MM.1S (cell line): ENCODE measurements around the gene SLC38A5.

Source experiments
- DNase-seq: peaks from one replicate; pipeline ENCODE4 v3.0.0-alpha.2; 2015
- H2AFZ ChIP-seq: fragments of 300-600 bp; sonication (generic); 2 replicates; pipeline ENCODE4 v1.6.0; 2016; ENCODE audit warnings: antibody characterized with exemption, low read length
- H3F3A ChIP-seq: fragments of 300-600 bp; sonication (generic); 2 replicates; pipeline ENCODE4 v1.6.1; 2016; ENCODE audit warnings: mild to moderate bottlenecking, antibody characterized with exemption, low read length, moderate library complexity, mixed read lengths; ENCODE audit not compliant: insufficient read depth
- H3K27ac ChIP-seq: fragments of 300-600 bp; sonication (generic); 2 replicates; pipeline ENCODE4 v1.5.1; 2016; ENCODE audit warnings: mild to moderate bottlenecking, low read length
- H3K27me3 ChIP-seq: fragments of 300-600 bp; sonication (generic); replicated peaks from 2 replicates; pipeline ENCODE4 v1.6.0; 2016; ENCODE audit warnings: low read length; ENCODE audit not compliant: insufficient read depth
- H3K36me3 ChIP-seq: fragments of 300-600 bp; sonication (generic); replicated peaks from 2 replicates; pipeline ENCODE4 v1.6.1; 2016; ENCODE audit warnings: mild to moderate bottlenecking, low read length, mixed read lengths; ENCODE audit not compliant: insufficient read depth
- H3K4me1 ChIP-seq: fragments of 300-600 bp; sonication (generic); 2 replicates; pipeline ENCODE4 v1.6.1; 2016; ENCODE audit warnings: low read length, mixed read lengths
- H3K4me2 ChIP-seq: fragments of 300-600 bp; sonication (generic); 2 replicates; pipeline ENCODE4 v1.6.0; 2016; ENCODE audit warnings: low read depth, low read length
- H3K4me3 ChIP-seq: fragments of 300-600 bp; sonication (generic); 2 replicates; pipeline ENCODE4 v1.5.1; 2016; ENCODE audit warnings: low read length, mixed read lengths
- H3K79me2 ChIP-seq: fragments of 300-600 bp; sonication (generic); 2 replicates; pipeline ENCODE4 v1.6.1; 2016; ENCODE audit warnings: mixed run types, low read length, mixed read lengths
- H3K9ac ChIP-seq: fragments of 300-600 bp; sonication (generic); 2 replicates; pipeline ENCODE4 v1.6.1; 2016; ENCODE audit warnings: low read length, mixed read lengths
- H3K9me2 ChIP-seq: fragments of 300-600 bp; sonication (generic); replicated peaks from 2 replicates; pipeline ENCODE4 v1.6.1; 2016; ENCODE audit warnings: mild to moderate bottlenecking, low read length, mixed read lengths; ENCODE audit not compliant: insufficient read depth
- H3K9me3 ChIP-seq: fragments of 300-600 bp; sonication (generic); replicated peaks from 2 replicates; pipeline ENCODE4 v1.6.1; 2016; ENCODE audit warnings: mild to moderate bottlenecking, low read length, mixed read lengths; ENCODE audit not compliant: insufficient read depth
- H4K20me1 ChIP-seq: fragments of 300-600 bp; sonication (generic); 2 replicates; pipeline ENCODE4 v1.6.1; 2016; ENCODE audit warnings: mild to moderate bottlenecking, low read length, moderate library complexity, mixed read lengths; ENCODE audit not compliant: insufficient read depth
- CTCF ChIP-seq: fragments of 300-600 bp; sonication (generic); IDR thresholded peaks from 2 replicates; pipeline ENCODE4 v1.5.1; 2016; ENCODE audit warnings: antibody characterized with exemption, low read length, mixed read lengths
- EZH2 ChIP-seq: fragments of 300-600 bp; sonication (generic); optimal IDR thresholded peaks from 2 replicates; pipeline ENCODE3; 2017; ENCODE audit warnings: low read depth, mild to moderate bottlenecking, antibody characterized with exemption, low read length, mixed read lengths
- EZH2phosphoT487 ChIP-seq: fragments of 300-600 bp; sonication (generic); IDR thresholded peaks from 2 replicates; pipeline ENCODE4 v1.6.1; 2018; ENCODE audit warnings: antibody characterized with exemption, low read length

Gene SLC38A5

DNA sequence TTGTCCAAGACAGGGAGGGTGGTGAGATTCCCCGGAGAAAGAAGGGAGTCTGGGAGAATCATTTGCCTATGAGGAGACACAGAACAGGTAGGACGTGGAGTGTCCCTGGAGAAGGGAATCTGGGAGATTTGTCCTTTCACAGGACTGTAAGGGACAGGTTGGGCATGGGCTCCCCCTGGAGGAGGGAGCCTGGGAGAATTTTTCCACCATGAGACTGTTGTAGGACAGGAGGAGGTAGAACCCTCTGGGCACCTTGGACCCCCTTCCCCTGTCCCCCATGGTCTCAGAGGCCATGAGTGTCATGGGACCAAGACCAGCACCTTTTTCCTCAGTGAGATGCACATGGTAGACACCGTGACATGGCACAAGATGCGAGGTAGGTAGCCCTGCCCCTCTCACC lies 41.5 kb upstream of the SLC38A5 start:
- H4K20me1 ChIP-seq: no peaks in the 10 kb centered on the region
- H3K27me3 ChIP-seq: no peaks in the 10 kb centered on the region
- no peaks in the 10 kb centered on the region for H3K36me3 ChIP-seq
- no peak overlapping the region for H3K27ac ChIP-seq
- H3K9me3 ChIP-seq: no peaks in the 10 kb centered on the region
- H3K9ac ChIP-seq: no peak overlapping the region
- peak; percentile 18 for TF ChIP-seq CTCF
- no peak for TF ChIP-seq EZH2phosphoT487
- TF ChIP-seq EZH2: no peak
- H3K4me3 ChIP-seq: no peak overlapping the region
- no peaks in the 10 kb centered on the region for H3K79me2 ChIP-seq
- DNase-seq: no peak
- no peaks in the 10 kb centered on the region for H3K9me2 ChIP-seq
- no peaks in the 10 kb centered on the region for H3K4me1 ChIP-seq
- H2AFZ ChIP-seq: no peak overlapping the region
- H3K4me2 ChIP-seq: no peak overlapping the region
- H3F3A ChIP-seq: no peaks in the 10 kb centered on the region

GRCh38 chrX:48509619-48510018 lies 39.6 kb upstream of the SLC38A5 start:
- Histone ChIP-seq H3K9ac (peak overlapping the region; percentile 84; the same call in 1 of the 2 replicates), H2AFZ (0 out of 2 replicates have a peak overlapping the region, but pooled peaks have one; percentile 78), H3F3A (no peaks in the 10 kb centered on the region), H3K27ac (no peak overlapping the region), H3K9me3 (no peaks in the 10 kb centered on the region), H3K9me2 (no peaks in the 10 kb centered on the region), H3K4me3 (peak overlapping the region; percentile 81), H4K20me1 (no peaks in the 10 kb centered on the region), H3K4me2 (peak overlapping the region; percentile 70; the same call in 1 of the 2 replicates), H3K4me1 (no peaks in the 10 kb centered on the region), H3K27me3 (no peaks in the 10 kb centered on the region), H3K79me2 (no peaks in the 10 kb centered on the region), H3K36me3 (no peaks in the 10 kb centered on the region)
- DNase-seq: no peak
- TF ChIP-seq EZH2 (no peak), CTCF (no peak), EZH2phosphoT487 (no peak)

DNA sequence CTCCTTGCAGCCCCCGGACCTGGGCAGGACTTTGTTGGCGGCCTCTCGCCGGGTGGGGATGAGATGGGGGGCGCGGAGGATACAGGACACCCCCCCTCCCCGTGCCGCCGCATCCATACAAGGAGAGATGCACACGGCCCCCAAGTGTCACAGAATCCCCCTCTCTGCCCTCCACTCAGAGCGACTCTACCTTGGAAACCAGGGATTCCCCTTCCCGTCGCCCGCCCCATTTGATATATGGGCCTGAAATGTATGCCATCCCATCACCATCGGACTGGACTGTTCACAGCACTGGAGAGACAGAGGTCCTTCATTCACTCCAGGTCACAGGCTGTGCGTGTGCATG lies 39.2 kb upstream of the SLC38A5 start:
- no peak overlapping the region for H3K27ac ChIP-seq
- no peaks in the 10 kb centered on the region for H3K27me3 ChIP-seq
- H3K9me2 ChIP-seq: no peaks in the 10 kb centered on the region
- H3K9ac ChIP-seq: peak overlapping the region; percentile 84
- H3K9me3 ChIP-seq: no peaks in the 10 kb centered on the region
- no peaks in the 10 kb centered on the region for H3K4me1 ChIP-seq
- H3K4me3 ChIP-seq: peak overlapping the region; percentile 81
- H3K4me2 ChIP-seq: peak overlapping the region; percentile 70; the same call in 1 of the 2 replicates
- TF ChIP-seq EZH2: no peak
- no peaks in the 10 kb centered on the region for H3K79me2 ChIP-seq
- no peaks in the 10 kb centered on the region for H4K20me1 ChIP-seq
- H3F3A ChIP-seq: no peaks in the 10 kb centered on the region
- H3K36me3 ChIP-seq: no peaks in the 10 kb centered on the region
- no peak for DNase-seq
- peak overlapping the region; percentile 78 for H2AFZ ChIP-seq

DNA sequence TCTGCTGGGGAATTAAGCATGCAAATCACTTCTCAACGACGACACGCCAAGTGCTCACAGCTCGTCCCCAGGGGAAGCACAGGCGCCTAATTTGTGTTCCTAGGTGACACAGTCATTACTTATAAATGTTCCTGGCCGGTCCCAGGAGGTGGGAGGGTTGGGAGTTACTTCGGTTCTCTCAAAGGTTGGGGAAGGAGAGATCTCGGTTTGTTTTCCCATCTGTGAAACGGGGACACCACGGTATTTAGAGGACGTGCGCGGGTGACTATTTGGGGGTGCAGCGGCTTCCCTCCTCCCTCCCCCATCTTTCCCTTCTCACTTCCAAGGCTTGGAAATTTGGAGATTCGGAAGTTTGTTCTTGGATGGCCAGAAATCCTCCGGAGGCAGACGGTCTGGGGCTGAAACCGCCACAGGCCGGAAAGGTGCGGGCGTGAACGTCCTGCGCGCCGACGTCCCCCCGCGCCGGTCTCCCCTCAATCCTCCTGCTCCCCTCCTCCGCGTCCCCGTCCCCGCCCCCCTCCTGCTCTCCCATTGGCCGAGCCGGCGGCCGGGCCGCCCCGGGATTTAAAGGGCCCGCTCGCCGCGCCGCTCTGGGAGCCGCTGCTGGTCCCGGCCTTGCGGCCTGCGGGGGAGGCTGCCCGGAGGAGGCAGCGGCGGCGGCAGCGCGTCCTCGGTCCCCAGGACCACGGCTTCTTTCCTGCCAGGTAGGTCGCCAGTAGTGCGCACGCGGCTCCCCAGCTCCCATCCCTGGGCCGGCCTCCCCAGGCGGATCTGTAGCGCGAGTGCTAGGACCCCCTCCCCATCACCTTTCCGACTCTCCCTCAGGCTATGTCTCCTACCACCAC lies 38.6 kb upstream of the SLC38A5 start, which contains the start of gene PORCN:
TSS of gene PORCN (plus strand) at position 593 of the 845 bp plus-strand sequence. CDS start 829 bp downstream, outside the sequence.
- H3K9me3 ChIP-seq: no peaks in the 10 kb centered on the region
- H3K9me2 ChIP-seq: no peaks in the 10 kb centered on the region
- no peaks in the 10 kb centered on the region for H3K4me1 ChIP-seq
- peak within 1 kb of the TSS; percentile 73 for H3K27ac ChIP-seq
- H3F3A ChIP-seq: no peaks in the 10 kb centered on the region
- peak within 1 kb of the TSS; percentile 81 for H3K4me3 ChIP-seq
- peak within 1 kb of the TSS; percentile 82 for H2AFZ ChIP-seq
- H3K9ac ChIP-seq: peak within 1 kb of the TSS; percentile 84
- H3K36me3 ChIP-seq: no peaks in the 10 kb centered on the region
- TF ChIP-seq EZH2phosphoT487 (no peak), EZH2 (no peak), CTCF (no peak)
- peak within 1 kb of the TSS; percentile 70 for H3K4me2 ChIP-seq
- H3K27me3 ChIP-seq: no peaks in the 10 kb centered on the region
- no peaks in the 10 kb centered on the region for H3K79me2 ChIP-seq
- DNase-seq: peak; percentile 70
- H4K20me1 ChIP-seq: no peaks in the 10 kb centered on the region
